Heart left ventricle (tissue), 16 donors: Measurements from ENCODE around the gene GAB3. TPM values are rescaled to one million over a fixed set of nuclear protein-coding genes. Genes with fewer than 3 reads are reported as not detected.

ENCODE experiments used
- ATAC-seq, 4 donors: fragments of 200-7000 bp; cut with Tn5 transposase; one replicate each; pipeline ENCODE4 v1.9.1; 2020 to 2022; ENCODE audit warnings: moderate library complexity in 4 of 4, mild to moderate bottlenecking in 3 of 4, moderate number of reproducible peaks in 1 of 4
- DNase-seq, 5 donors: peaks; one replicate each; pipeline ENCODE4 v3.0.0-alpha.2; 2020
- H3K27ac ChIP-seq, 12 donors: fragments of 200-600 bp; sonication (generic) in 4 of 12; one replicate each; pipeline versions ENCODE4 v1.5.0 to v1.8.0; 2016 to 2022; ENCODE audit warnings: mild to moderate bottlenecking in 2 of 12
- H3K27me3 ChIP-seq, 9 donors: fragments of 200-600 bp; sonication (generic) in 2 of 9; one replicate each; pipeline versions ENCODE4 v1.5.1 to v1.8.0; 2016 to 2022; ENCODE audit warnings: mild to moderate bottlenecking in 3 of 9
- H3K36me3 ChIP-seq, 9 donors: fragments of 200-600 bp; sonication (generic) in 2 of 9; one replicate each; pipeline versions ENCODE4 v1.5.0 to v1.8.0; 2018 to 2022; ENCODE audit warnings: mild to moderate bottlenecking in 2 of 9
- H3K4me1 ChIP-seq, 12 donors: fragments of 200-600 bp; sonication (generic) in 4 of 12; one replicate each; pipeline versions ENCODE4 v1.5.0 to v1.8.0; 2016 to 2022; ENCODE audit warnings: mild to moderate bottlenecking in 3 of 12
- H3K4me3 ChIP-seq, 12 donors: fragments of 200-600 bp; sonication (generic) in 4 of 12; one replicate each; pipeline versions ENCODE4 v1.5.0 to v1.8.0; 2017 to 2022; ENCODE audit warnings: mild to moderate bottlenecking in 9 of 12, moderate library complexity in 4 of 12
- H3K9me3 ChIP-seq, 12 donors: fragments of 200-600 bp; sonication (generic) in 4 of 12; one replicate each; pipeline versions ENCODE4 v1.5.0 to v1.8.0; 2016 to 2022; ENCODE audit warnings: mild to moderate bottlenecking in 1 of 12
- POLR2A ChIP-seq, 2 donors: fragments of 450-650 bp; IDR thresholded peaks; one replicate each; pipeline ENCODE4 v1.6.1; 2017; ENCODE audit warnings: antibody characterized with exemption in 2 of 2, mild to moderate bottlenecking in 2 of 2, moderate library complexity in 2 of 2
- WGBS, 4 donors: extraction: QIAGEN DNeasy Blood & Tissue Kit in 2 of 4; methylation state at CpG; one replicate each; pipeline versions ENCODE4 v1.1.5 to v1.1.7; 2013 to 2018; 5-methylcytosine and 5-hydroxymethylcytosine counted together
- intact Hi-C, 10 donors: fragments of 100-400 bp; cut with DNase I; formaldehyde crosslinking; loops; one replicate each; pipeline versions ENCODE4 v1.11.1 to v1.14.2; 2022
- polyA plus RNA-seq, 2 donors: library from polyadenylated mRNA; stranded (reverse); fragments of 200-250 nt; gene quantifications; one replicate each; pipeline ENCODE4 v1.2.3, GENCODE V29; 2013
- total RNA-seq, 9 donors: library from RNA; depleted of rRNA in 2 of 9; stranded (reverse); fragments of >200 nt in 2 of 9; fragmentation: NEBNext Ultra II Directional in 3 of 9; extraction: Animal tissue kit (Norgen Biotek cat#: 25700) in 3 of 9; gene quantifications; one replicate each; pipeline versions ENCODE4 v1.1.0 to v1.2.4, GENCODE V29; 2016 to 2023
- TF ChIP-seq, protein P1 (sequence below), 12 donors: fragments of 200-600 bp; sonication (generic) in 4 of 12; IDR thresholded peaks; one replicate each; pipeline versions ENCODE4 v1.5.0 to v1.8.0; 2018 to 2022; ENCODE audit warnings: antibody characterized with exemption in 12 of 12, mild to moderate bottlenecking in 5 of 12
- donor health status: ischemic (EF 13 %, LVEDD 7.1; RV severe dilation, severe dysfunction).
- donor health status: healthy with polysubstance abuse.
- donor health status: DM: no; HTN: yes; CAD: no.
- donor health status: DM: no; HTN: no; CAD: no.
- donor health status: ischemic (EF 25% LVEDD 6.9; RV normal size, moderate dysfunction).
- donor health status: ischemic (EF 25% LVEDD 5.7; RV mildly dilated, moderate dysfunction).
- donor health status: healthy.
- donor health status: DM: yes; HTN: yes; CAD: no.
- donor health status: ischemic (EF 35%, LVEDD 5.7; RV mildly dilated, moderate dysfunction).
- donor health status: nonischemic (EF 11% LVEDD 7.7; RV severe dilation, severe dysfunction).
- donor health status: DM: yes; HTN: yes; CAD: no.
- donor health status: PGD.
- donor health status: ischemic (EF 29% LVEDD 5.4; RV normal size, mild dysfunction).
- donor health status: nonischemic (EF 23%, LVEDD 6.1; RV moderate dilation, normal function).

Gene GAB3
- total and polyA plus RNA-seq, 11 donors = 7.2 to 29.0 (median 18.4) TPM

DNA sequence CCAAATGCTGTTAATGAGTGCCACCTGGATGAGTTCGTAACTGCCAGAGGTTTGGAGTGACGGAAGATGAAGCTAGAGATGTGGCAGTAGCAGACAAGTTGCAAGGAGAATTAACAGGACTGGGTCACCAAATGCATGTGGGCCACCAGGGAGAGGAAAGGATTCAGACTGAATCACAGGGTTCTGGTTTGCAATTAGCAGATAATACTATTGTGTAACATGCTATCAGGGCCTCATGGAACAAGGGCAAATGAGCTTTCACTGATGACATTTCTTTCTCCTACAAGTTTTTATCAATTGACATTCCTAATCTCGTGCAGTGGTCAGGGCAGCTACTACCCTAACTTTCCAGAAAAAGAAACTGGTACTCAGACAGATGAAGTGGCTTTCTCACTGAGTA, 21.4 kb downstream of the GAB3 start:
- intact Hi-C loops = no loop called here
- peaks cover 5 to 99% (median 77%) of the 10 kb centered on the region in 12 donors for H3K4me1 ChIP-seq
- peak overlapping the region; percentile 58 to 92 (median 82) for H3K27ac ChIP-seq
- H3K36me3 ChIP-seq = no peaks in the 10 kb centered on the region
- peak; percentile 55 to 68 (median 59) for ATAC-seq
- 34 to 50% (median 45%) methylated on average over 3 of the region's 3 CpGs for WGBS, 4 donors
- TF ChIP-seq, protein P1, sequence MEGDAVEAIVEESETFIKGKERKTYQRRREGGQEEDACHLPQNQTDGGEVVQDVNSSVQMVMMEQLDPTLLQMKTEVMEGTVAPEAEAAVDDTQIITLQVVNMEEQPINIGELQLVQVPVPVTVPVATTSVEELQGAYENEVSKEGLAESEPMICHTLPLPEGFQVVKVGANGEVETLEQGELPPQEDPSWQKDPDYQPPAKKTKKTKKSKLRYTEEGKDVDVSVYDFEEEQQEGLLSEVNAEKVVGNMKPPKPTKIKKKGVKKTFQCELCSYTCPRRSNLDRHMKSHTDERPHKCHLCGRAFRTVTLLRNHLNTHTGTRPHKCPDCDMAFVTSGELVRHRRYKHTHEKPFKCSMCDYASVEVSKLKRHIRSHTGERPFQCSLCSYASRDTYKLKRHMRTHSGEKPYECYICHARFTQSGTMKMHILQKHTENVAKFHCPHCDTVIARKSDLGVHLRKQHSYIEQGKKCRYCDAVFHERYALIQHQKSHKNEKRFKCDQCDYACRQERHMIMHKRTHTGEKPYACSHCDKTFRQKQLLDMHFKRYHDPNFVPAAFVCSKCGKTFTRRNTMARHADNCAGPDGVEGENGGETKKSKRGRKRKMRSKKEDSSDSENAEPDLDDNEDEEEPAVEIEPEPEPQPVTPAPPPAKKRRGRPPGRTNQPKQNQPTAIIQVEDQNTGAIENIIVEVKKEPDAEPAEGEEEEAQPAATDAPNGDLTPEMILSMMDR (IDR thresholded peaks at IDR 0.05) = no peak
- no peak for TF ChIP-seq POLR2A (IDR thresholded peaks at IDR 0.05)
- no peaks in the 10 kb centered on the region for H3K27me3 ChIP-seq
- no peaks in the 10 kb centered on the region for H3K9me3 ChIP-seq
- no peak overlapping the region for H3K4me3 ChIP-seq
- no peak for DNase-seq

DNA sequence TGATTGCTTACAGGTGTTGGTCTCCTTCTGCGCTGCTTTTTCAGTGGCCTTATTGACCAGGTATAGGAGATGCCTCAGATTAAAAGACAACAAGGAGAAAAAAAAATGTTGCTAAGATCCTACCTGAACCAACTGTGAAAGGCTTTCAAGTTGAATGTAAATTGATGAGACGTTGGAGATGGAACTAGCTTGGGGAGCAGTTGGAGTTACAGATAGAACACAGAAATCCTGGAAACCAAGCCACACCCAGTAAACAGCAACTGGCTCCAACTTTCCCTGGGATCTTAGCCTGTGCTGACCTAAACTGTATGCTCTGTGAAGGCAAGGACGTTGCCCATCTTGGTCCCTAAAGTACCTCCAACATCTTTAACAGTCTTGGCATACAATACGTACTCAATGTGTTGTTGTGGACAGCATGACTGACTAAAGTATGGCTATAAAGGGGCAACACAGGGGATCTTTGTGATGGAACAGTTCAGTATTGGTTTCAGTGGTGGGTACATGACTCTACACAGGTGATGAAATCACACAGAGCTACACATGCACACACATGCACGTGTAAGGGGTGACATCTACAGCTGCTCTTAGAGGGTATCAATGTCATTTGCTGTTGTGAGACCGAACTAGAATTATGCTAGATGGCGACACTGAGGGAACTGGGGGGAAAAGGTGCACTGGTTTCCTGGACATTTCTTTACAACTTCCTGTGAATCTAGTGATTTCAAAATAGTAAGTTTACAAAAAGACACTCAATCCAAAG, 22.3 kb downstream of the GAB3 start:
- ATAC-seq = no peak
- Histone ChIP-seq H3K4me3 (no peak overlapping the region), H3K4me1 (peaks cover 5 to 99% (median 69%) of the 10 kb centered on the region in 12 donors), H3K27ac (peak overlapping the region; percentile 58 to 92 (median 82)), H3K27me3 (no peaks in the 10 kb centered on the region), H3K36me3 (no peaks in the 10 kb centered on the region), H3K9me3 (no peaks in the 10 kb centered on the region)
- DNase-seq = no peak
- intact Hi-C loops = no loop called here
- WGBS, 4 donors = 48 to 64% (median 57%) methylated on average over 7 of the region's 7 CpGs
- TF ChIP-seq, protein P1 (IDR thresholded peaks at IDR 0.05) = no peak
- no peak for TF ChIP-seq POLR2A (IDR thresholded peaks at IDR 0.05)

DNA sequence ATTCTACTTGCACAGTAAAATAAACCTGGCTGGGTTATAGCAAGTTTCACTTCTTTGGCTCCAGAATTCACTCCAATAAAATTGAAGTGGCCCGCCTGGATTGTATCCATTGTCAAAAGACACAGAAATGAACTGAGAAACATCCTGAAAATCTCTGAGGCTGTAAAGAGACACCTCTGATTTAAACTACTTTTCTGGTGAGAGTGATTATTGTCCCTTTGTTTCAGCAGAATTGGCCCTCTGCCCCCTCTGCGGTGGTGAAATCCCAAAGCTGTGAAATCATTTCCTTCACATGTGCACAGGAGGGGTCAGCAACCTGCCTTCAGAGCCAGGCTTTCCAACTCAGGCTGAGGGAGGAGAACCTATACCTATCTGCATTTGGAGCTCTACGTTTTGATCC, 23.0 kb downstream of the GAB3 start:
- no peak overlapping the region for H3K4me3 ChIP-seq
- no peaks in the 10 kb centered on the region for H3K9me3 ChIP-seq
- 16 to 40% (median 23%) methylated on average over 3 of the region's 3 CpGs for WGBS, 4 donors
- intact Hi-C loops = no loop called here
- ATAC-seq (peak; percentile 16 to 63 (median 44)), DNase-seq (peak in 4 of 5 donors; percentile 65 to 78 (median 67))
- peaks cover 5 to 96% (median 62%) of the 10 kb centered on the region in 12 donors for H3K4me1 ChIP-seq
- no peak for TF ChIP-seq POLR2A (IDR thresholded peaks at IDR 0.05)
- TF ChIP-seq, protein P1 (IDR thresholded peaks at IDR 0.05) = no peak
- no peaks in the 10 kb centered on the region for H3K27me3 ChIP-seq
- H3K36me3 ChIP-seq = no peaks in the 10 kb centered on the region
- H3K27ac ChIP-seq = peak overlapping the region; percentile 58 to 92 (median 82)

DNA sequence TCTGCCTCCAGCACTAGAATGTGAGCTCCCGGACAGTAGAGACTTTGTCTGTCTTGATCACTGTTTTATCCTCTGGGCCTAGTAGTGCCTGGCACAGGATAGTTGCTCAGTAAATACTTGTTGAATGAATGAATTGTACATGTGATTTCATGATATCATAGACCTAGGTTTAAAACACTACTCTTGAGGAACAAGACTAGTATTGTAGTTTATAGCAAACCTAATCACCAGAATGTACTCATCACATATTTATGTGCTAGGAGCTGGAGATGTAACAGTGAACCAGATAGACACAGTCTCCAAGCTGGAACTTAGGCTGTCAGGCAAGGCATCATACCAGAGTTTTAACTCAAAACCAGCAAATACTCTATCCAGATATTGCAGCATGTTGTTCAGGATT, 23.5 kb downstream of the GAB3 start:
- DNase-seq (no peak), ATAC-seq (no peak)
- Histone ChIP-seq H3K36me3 (no peaks in the 10 kb centered on the region), H3K27me3 (no peaks in the 10 kb centered on the region), H3K9me3 (no peaks in the 10 kb centered on the region), H3K27ac (peak overlapping the region; percentile 58 to 92 (median 82)), H3K4me3 (no peak overlapping the region), H3K4me1 (peaks cover 5 to 91% (median 59%) of the 10 kb centered on the region in 12 donors)
- WGBS, 4 donors = 42 to 71% (median 56%) methylated on average over 1 of the region's 1 CpG
- intact Hi-C loops = no loop called here
- TF ChIP-seq, protein P1 (IDR thresholded peaks at IDR 0.05) = no peak
- TF ChIP-seq POLR2A (IDR thresholded peaks at IDR 0.05) = no peak
